ENCODE data around the gene DHX40.
A peak's percentile ranks its signal among the peaks of the same experiment; 100 is the strongest.

- peak; percentile 34; the same call in 1 of the 2 replicates for TF ChIP-seq CTCF (conservative IDR thresholded peaks at IDR 0.05; ENCODE audit: low read depth, low read length)
- TF ChIP-seq EZH2 (IDR thresholded peaks at IDR 0.05; ENCODE audit: borderline replicate concordance, low read depth, low read length, poor library complexity, severe bottlenecking): no peak
These were observed 30.8 kb upstream of the DHX40 start for GRCh38 chr17:59534583-59534982.

All from A673 (cell line).